GM21825 (cell line): Measurements from ENCODE around the gene ITGB6.
"Not testable (repeated sequence)": the region's sequence is repeated elsewhere in the genome, so short reads cannot be mapped to it uniquely, and the experiment has no call there.

Experiments
- ATAC-seq: cut with Tn5 transposase; IDR thresholded peaks from one replicate; pipeline ENCODE4 v1.9.1; 2021; ENCODE audit warnings: mild to moderate bottlenecking, moderate library complexity; ENCODE audit not compliant: unreplicated experiment

The ITGB6 gene

DNA sequence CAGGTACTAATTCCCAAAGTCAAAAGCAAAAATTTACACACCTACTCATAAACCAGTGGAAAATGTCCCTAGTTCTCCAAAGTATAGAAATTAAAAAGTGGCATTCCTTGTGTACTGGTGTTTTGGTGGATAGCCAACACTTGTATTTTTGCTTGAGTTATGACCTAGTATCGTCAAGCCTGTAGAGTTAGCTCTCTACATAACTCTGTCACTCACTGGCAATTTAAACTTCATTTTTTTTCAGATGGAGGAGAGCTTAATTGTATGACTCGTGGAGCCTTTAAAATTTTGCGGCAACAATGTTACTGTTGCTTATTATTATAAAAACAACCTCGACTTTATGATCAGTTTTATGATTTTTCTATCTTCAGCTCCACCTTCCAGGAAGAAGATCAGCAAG lies 58.7 kb downstream of the ITGB6 start:
- no peak for ATAC-seq

GRCh38 chr2:160140471-160140870 lies 59.6 kb downstream of the ITGB6 start:
- ATAC-seq: no peak

DNA sequence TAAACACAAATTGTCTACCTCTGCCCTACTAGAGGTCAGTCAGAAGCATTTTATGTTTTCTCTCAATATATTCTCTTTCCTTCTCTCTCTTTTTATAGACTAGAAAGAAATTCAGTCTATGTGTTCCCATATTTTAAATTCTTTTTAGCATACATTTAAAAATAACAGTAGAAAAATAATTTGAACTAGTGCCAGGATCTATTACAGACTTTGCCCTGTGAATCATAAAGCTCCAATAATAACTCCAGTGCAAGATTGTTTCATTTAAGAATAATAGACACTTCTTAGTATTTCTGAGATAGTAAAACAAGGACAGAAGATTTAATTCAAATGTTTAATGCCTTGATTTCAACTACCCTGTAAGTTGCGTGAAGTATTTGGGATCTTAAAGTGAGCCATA lies 60.1 kb downstream of the ITGB6 start:
- no peak for ATAC-seq

DNA sequence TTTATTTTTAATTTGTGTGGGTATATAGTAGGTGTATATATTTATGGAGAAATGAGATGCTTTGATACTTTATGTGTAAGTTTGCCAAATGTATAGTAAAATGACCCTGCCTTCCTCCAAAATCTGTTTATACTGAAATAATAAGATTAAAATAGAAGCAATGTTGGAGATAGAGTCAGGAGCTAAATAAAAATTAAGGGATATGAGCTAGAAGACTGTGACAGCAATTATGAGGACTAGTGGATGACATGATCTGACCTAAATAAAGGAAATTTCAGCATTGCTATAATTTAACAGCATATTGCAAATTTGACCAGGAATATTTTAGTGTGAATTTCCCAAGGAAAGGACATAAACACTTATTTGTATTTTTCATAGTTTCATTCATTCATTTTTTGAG lies 60.7 kb downstream of the ITGB6 start:
- no peak for ATAC-seq

DNA sequence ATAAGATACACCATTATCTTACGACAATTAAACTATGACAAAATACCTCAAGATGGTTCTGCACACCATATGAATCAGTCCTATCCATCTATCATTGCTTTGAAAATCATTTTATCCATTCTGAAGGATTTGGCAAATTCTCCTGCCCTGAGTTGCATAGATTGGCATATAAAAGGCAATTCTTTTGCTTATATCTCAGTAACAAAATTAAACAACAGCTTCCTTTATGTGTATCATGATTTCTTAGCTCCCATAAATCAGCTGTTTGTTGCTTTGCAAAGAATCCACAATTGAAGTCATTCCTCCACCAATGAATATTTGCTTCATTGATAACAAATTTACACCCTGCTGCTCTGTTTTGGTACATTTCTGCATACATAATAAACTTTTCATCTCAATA lies 61.7 kb downstream of the ITGB6 start:
- no peak for ATAC-seq

DNA sequence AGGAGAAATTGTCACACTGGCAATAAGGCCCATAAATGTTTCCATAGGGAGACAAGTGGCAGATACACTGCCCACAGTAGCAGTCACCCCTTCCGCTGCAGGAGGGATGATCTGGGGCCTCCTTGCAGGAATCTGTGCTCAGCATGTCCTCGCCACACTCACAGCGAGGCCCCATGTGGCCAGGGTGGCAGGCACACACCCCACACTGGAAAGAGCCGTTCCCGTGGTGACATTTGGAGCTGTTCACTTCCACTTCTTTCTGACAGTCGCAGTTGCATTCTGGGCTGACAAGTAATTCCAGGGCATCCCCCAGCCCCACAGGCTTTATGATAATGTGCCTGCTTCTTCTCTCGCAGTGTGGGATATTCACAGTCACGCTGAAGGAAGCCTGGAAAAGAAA lies 62.6 kb downstream of the ITGB6 start:
- ATAC-seq: no peak

DNA sequence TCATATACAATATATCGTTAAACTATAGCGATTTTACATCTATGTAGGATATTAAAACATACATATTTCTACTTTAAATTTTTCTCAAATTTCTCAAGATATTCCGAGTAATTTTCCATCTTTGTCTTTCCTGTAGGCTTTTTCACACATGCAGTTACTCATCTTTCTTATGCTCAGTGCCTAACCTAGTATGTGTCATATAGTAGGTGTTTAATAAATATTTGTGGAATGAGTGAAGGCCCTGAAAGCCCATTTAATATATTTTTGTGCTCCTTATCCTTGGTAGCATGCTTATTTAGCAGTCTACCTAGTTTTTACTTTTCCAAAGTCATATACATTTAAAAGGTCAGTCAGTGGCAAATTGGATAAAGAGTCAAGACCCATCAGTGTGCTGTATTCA lies 67.3 kb downstream of the ITGB6 start:
- ATAC-seq: no peak

- ATAC-seq: no peak
Observed at GRCh38 chr2:160126756-160127155, 73.3 kb downstream of the ITGB6 start.

DNA sequence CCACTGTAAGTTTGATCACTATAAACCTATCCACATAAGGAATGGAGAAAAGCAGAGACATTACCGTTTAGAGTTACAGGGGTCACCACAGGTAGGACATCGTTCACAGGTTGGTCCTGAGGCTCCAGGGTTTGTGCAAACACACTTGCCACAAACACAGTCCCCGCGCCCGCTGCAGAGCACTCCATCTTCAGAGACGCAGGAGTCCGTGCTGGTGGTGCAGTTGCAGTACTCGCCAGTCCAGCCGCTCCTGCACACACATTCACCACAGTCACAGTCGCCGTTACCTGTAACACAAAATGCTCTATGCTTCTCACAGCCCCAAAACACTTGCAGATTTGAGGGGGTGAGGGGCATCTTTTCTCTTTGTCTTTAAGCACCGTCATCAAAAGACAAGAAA lies 73.8 kb downstream of the ITGB6 start:
- ATAC-seq: no peak

DNA sequence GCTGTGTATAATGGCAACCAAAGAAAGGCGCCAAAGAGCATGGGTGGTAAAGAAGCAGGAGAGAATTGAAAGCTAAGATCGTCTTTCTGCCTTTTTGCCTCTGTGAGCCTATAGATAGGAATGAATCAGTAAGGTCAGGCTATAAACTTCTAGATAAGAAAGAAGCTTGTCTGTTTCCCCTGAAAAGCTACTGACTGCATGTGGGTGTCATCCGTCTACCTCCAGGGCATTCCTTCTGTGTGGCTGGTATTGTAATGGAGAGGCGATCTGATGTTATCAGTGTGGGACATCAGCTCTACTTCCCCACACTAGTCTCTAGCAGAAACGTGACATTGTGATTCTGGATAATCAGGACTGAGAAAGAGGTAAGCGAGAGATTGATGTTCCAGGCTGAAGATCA lies 74.2 kb downstream of the ITGB6 start:
- ATAC-seq: no peak

GRCh38 chr2:160125366-160125765 lies 74.7 kb downstream of the ITGB6 start:
- no peak for ATAC-seq

DNA sequence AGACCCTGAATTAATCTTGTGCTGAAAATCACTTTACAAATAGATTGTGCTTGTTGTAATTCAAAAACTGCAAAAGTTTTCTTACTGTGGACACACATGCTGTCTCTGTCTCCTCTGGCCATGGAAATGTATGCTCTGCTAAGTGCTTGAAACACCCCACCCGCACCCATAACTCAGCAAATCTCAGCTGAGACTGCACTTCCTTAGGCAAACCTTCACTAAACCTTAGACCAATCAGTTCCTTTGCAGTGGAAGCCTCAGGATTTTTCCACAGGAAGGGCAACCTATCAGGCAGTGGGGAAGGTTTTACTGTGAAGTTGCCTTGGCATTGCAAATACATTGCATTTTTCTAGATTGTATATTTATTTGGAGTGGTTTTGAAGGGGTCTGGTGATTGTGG lies 75.5 kb downstream of the ITGB6 start:
- no peak for ATAC-seq

GRCh38 chr2:160114721-160115120 lies 85.4 kb downstream of the ITGB6 start:
- not testable (repeated sequence) for ATAC-seq

DNA sequence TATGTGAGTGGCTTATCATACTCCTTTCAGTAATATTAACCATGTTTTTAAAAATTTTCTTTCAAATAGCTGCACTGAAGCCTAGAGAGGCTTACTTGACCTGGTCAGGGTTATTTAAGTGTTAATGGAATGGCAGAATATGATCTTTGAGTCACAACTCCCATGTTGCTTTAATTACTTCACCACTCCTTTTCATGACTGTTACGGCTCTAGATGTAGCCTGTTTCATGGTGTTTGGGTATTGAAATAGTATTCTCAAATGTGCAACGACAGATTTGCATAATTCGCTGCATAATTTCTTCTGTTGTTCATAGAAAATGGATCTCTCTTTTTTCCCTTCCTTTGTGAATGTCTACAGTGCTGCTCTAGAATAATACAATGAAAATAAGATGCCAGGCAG lies 86.1 kb downstream of the ITGB6 start:
- ATAC-seq: no peak

GRCh38 chr2:160111951-160112798 lies 87.9 kb downstream of the ITGB6 start:
- peak; percentile 63 for ATAC-seq

DNA sequence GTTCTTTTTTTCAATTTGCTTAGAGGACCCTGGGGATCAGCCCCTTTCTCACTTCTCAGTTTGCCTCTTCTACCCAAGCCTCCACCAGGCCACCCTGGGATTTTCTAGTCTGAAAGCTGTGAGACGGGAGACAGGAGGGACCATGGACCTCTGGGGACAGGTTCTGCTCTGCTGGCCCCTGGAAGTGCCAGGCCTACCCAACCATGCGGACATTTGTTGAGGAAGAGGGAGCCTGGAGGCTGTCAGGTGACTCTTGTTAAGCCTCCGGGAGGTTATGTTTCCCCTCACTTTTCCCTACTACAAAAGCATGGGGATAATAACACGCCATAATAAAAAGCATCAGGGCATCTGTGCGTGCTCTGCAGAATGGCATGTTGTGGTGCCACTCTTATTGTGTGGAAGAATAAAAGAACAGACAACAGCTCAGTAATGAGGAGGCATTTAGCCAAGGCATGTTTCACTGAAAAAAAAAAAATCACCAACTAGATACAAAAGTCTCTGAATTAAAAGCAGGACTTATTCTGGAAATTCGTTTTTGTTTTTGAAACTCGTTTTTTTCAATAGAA lies 89.3 kb downstream of the ITGB6 start:
- no peak for ATAC-seq

DNA sequence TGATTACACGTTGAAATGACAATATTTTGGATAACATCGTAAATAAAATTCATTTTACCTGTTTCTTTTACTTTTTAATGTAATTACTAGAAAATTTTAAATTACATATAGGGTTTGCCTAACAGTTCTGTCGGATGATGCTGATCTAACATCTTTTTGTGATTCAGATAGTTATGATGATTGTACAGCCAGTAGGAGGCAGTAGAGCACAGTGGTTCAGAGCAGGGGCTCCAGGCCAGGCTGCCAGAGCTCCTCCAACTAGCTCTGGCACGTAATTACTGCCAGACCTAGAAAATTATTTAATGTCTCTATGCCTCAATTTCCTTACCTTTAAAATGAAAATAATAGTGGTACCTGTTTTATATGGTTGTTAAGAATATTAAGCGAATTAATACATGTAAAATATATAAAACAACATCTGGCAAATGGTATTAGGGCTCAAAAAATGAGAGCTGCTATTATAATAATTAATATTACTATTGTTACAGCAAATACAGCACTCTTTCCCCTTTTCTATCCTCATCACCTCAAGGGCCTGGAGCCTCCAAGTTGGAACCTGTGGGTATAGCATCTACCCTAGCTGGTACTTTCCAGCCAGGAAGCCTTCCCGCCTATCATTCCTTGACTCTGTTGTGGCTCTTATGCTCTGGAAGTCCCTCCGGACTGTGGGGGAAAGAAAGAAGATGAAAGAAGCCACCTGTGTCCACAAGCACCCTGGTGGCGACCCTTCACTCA lies 90.0 kb downstream of the ITGB6 start:
- peak; percentile 65 for ATAC-seq

DNA sequence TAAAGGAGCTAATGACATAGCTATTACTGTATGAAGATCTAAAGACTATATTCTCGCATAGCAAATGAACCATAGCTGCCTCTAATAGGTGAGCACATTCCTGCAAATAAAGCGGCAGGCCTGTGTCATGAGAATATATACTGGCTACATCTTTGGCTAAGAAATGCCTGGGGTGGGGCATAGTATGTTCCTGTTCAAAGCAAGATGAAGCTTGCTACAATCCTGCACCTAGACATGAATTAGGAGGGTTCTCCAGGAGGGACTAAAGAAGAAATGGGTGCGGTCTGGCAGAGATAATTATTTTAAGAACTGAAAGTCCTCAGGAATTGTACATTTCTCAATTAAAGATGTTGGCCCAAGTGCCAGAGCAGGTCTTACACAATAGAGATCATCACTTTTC lies 90.8 kb downstream of the ITGB6 start:
- ATAC-seq: no peak

DNA sequence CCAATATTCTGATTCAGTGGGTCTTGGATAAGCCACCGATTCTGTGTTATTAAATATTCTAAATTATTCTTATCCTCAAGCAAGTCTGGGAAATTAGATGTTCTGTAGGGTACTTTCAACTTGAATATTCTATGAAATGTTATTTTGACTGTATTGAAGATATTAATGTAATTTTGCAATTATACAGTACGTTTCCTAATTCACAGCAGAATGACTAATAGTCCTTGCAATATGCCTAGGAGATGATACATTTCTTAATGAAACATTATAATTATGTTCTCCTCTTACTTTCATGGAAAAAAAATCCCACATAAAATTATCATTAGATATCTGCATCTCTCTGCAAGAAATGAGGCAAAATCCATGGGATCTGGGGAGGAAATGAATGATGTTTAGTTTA lies 91.4 kb downstream of the ITGB6 start:
- ATAC-seq: no peak

DNA sequence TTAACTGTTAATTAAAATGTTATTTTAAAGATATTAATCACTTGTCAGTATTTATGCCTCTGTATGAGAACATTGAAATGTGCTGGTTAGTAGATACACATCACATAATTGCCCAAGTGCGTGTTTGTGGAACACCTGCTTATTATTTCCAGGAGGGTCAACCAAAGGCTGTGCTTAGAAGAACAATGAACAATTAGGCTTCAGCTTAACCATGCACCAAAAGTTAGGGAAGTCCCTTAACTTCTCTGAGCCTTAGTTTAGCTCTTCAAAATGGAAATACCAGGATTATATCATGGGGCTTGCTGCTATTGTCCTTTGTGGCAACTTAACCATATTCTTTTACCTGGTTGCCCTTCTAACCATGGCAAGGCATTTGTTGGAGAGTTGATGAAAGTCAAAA lies 94.7 kb downstream of the ITGB6 start:
- ATAC-seq: no peak

- ATAC-seq: no peak
Observed at GRCh38 chr2:160104115-160104514, 96.0 kb downstream of the ITGB6 start.

DNA sequence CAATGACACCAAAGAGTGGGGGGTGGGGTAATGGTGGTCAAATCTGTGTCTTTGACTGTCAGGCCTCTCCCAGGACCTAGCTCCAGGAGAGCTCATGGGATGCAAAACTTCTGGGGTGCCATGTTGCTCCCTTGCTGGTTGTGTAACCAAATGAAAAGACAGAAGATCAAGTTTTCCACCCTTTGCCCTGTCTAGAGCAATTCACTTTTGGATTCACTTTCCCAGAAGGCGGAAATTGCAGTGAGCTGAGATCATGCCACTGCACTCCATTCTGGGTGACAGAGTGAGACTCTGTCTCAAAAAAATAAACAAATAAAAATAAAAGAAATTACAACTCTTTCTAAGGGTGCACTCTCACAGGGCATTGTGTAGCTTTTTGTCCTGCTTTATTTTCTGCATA lies 102.7 kb downstream of the ITGB6 start:
- ATAC-seq: no peak
